ENCODE results near the gene FAM162A. TPM values are rescaled to one million over a fixed set of nuclear protein-coding genes. Genes with fewer than 3 reads are reported as not detected.
"Not testable (repeated sequence)": the region's sequence is repeated elsewhere in the genome, so short reads cannot be mapped to it uniquely, and the experiment has no call there.

FAM162A gene
- polyA plus RNA-seq, 1 donor from 2014 or later: 16.2 TPM

- H3K36me3 ChIP-seq (ENCODE audit: insufficient read depth, low read length): no peaks in the 10 kb centered on the region
- H3K79me2 ChIP-seq (replicated peaks; ENCODE audit: insufficient read depth, low read length): no peaks in the 10 kb centered on the region
- no peak for TF ChIP-seq REST (IDR thresholded peaks at IDR 0.05; ENCODE audit: borderline replicate concordance)
- no peak for TF ChIP-seq MXI1 (conservative IDR thresholded peaks at IDR 0.05; ENCODE audit: poor library complexity, severe bottlenecking)
- TF ChIP-seq EP300 (conservative IDR thresholded peaks at IDR 0.05; ENCODE audit: poor library complexity, severe bottlenecking): no peak
- TF ChIP-seq RAD21 (conservative IDR thresholded peaks at IDR 0.05): no peak
- no peak for TF ChIP-seq EZH2 (IDR thresholded peaks at IDR 0.05; ENCODE audit: borderline replicate concordance, insufficient read depth, low read length, poor library complexity, severe bottlenecking)
- TF ChIP-seq TAF1 (IDR thresholded peaks at IDR 0.05; ENCODE audit: low read depth): no peak
- no peak for TF ChIP-seq CTCF (IDR thresholded peaks at IDR 0.05; ENCODE audit: poor library complexity, severe bottlenecking)
- TF ChIP-seq SMC3 (conservative IDR thresholded peaks at IDR 0.05; ENCODE audit: poor library complexity): no peak
- TF ChIP-seq POLR2AphosphoS5 (IDR thresholded peaks at IDR 0.05): no peak
- H3K4me3 ChIP-seq (ENCODE audit: low read length): no peak overlapping the region
- H3K9me3 ChIP-seq (ENCODE audit: low read length): no peaks in the 10 kb centered on the region
- H3K9ac ChIP-seq (ENCODE audit: low read length): no peak overlapping the region
- no peak overlapping the region for H3K4me2 ChIP-seq (ENCODE audit: low read length)
- no peak overlapping the region for H2AFZ ChIP-seq (ENCODE audit: low read depth, low read length)
- H3K9me2 ChIP-seq (ENCODE audit: insufficient read depth, low read length): no peaks in the 10 kb centered on the region
- no peak overlapping the region for H3K27ac ChIP-seq (ENCODE audit: low read length)
- no peaks in the 10 kb centered on the region for H3F3A ChIP-seq (ENCODE audit: insufficient read depth, low read length, poor library complexity, severe bottlenecking)
- no peaks in the 10 kb centered on the region for H4K20me1 ChIP-seq (ENCODE audit: insufficient read depth)
- H3K27me3 ChIP-seq (ENCODE audit: insufficient read depth, low read depth, low read length): no peaks in the 10 kb centered on the region
Observed at GRCh38 chr3:122365073-122365472, 18.9 kb upstream of the FAM162A start.

GRCh38 chr3:122365582-122366378 is 18.2 kb upstream of the FAM162A start:
- not testable (repeated sequence) for H3F3A ChIP-seq (ENCODE audit: insufficient read depth, low read length, poor library complexity, severe bottlenecking); H3K36me3 ChIP-seq (ENCODE audit: insufficient read depth, low read length); H3K4me3 ChIP-seq (ENCODE audit: low read length)

More at GRCh38 chr3:122365582-122366378, 18.2 kb upstream of the FAM162A start:
- not testable (repeated sequence) for H3K9me2 ChIP-seq (ENCODE audit: insufficient read depth, low read length); H3K27ac ChIP-seq (ENCODE audit: low read length); H3K79me2 ChIP-seq (replicated peaks; ENCODE audit: insufficient read depth, low read length); H3K27me3 ChIP-seq (ENCODE audit: insufficient read depth, low read depth, low read length); H3K9me3 ChIP-seq (ENCODE audit: low read length); H3K4me2 ChIP-seq (ENCODE audit: low read length); H3K9ac ChIP-seq (ENCODE audit: low read length); H4K20me1 ChIP-seq (ENCODE audit: insufficient read depth); H2AFZ ChIP-seq (ENCODE audit: low read depth, low read length)

Data from neural cell (in vitro differentiated cells).